Anterior cingulate cortex (tissue), 58 donors: ENCODE measurements around the gene MCCD1.
"Not testable (repeated sequence)": the region's sequence is repeated elsewhere in the genome, so short reads cannot be mapped to it uniquely, and the experiment has no call there.

Experiments
- DNase-seq, 58 donors: peaks; one replicate each; lab custom pipeline; 2025; lab: John Stamatoyannopoulos, UW

Gene MCCD1, protein sequence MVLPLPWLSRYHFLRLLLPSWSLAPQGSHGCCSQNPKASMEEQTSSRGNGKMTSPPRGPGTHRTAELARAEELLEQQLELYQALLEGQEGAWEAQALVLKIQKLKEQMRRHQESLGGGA

DNA sequence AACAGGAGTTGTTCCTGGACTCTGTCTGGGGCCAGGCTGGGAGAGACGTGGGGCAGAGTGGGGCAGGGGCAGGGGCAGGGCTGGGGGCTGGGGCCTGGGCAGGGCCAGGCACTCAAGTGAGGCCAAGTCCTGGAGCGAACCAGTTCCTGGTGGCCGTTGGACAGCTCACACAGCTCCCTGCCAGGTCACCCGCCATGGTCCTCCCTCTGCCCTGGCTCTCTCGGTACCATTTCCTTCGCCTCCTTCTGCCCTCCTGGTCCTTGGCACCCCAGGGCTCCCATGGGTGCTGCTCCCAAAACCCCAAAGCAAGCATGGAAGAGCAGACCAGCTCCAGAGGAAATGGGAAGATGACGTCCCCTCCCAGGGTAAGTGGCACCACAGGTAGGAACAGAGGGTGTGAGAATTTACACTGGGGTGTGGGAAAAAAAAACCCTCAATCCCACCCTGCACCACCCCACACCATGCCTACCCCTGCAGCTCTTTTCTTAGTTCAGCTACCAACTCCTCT is at the start of gene MCCD1:
MCCD1 (plus strand) TSS at position 142 of the 508 bp plus-strand sequence; CDS start at position 195, 53 bp downstream.
- DNase-seq: no peak

DNA sequence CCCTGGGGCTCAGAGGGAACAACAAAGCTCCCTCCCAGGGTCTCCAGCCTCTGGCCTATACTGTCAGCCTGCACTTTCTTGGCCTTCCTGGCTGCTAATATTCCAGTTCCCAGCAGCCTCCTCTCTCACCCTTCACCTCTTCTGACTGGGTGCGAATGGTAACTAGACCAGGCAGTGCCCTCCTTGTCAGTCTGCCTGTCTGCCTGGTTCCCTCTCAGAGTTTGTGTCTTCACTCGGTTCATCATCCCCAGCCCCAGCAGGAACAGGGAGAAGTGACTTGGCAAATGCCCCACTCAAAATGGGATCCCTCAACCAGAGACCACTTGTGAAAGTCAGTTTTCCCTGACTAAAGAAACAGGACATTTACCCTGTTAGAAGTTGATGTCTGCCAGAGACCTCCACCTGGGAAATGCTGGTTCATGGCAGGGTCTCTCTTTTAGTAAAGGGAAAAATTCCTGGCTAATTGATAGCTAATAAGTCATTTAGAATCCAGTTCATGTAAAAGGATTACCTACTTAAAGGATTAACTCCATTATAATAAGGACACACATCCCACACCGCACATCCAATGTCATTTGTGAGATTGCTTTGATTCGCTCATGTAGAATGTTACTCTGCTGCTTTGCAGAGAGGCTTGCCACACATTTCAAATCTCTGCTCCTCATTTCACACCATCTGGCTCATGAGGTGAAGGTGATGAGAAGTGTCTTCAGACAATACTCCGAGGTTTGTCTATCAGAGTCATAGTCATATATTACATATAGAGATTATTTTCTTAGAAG is 49.4 kb upstream of the MCCD1 start:
- DNase-seq: no peak

DNA sequence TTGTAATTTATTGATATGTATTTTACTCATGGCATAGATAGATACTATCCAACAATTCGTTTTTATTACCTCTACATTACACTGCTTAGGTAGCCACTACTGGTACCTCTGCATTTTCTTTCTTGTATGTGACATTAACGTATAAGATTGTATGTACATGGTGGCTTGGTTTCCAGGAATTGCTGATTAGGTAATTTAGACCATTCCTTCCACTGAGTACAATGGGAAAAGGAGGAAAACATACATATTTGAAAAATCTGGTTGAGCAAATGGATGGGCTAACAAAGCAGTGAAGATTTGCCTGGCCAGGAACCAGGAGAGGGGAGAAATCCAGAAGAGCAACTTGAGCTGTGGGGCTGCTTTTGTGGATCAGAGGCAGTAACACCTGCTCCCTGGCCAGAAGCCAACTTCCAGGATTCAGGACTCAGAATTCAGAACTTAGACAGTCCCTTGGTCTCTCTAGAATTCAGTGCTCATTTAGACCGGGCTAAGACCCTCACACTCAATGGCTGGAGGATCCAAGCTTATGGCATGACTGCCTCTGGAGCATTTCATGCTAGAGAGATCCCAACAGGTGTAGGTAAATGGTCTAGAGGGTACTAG is 48.7 kb upstream of the MCCD1 start:
- DNase-seq: no peak

DNA sequence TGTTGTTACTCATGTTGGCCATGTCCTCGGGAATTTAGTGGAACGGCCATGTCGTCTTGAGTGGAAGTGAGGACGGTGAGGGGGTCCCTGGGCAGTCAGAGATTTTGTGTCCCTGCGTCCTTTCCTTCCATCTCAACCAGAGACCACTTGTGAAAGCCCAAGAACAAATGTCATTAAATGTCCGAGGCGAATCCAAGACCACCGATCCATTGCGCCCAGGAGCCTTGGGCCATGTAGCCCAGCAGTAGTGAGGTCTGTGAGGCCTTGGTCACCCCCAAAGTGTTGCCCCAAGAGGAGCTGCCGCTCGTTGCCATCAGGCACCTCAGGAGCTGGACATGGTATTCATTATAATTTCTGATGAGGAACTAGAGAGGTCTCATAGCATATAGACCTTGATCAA is 48.2 kb upstream of the MCCD1 start:
- DNase-seq: no peak

DNA sequence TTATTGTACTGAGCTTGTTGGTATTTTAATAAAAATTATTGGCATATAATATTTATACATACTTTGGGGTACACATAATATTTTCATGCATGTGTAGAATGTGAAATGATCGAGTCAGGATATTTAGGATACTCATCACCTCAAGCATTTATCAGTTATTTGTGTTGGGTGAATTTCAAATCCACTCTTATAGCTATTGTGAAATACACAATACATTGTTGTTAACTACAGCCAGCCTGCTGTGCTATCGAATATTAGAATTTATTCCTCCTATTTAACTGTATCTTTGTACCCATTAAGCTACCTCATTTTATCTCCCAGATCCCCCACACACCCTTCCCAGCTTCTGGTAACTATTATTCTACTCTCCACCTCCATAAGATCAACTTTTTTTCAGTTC is 45.4 kb upstream of the MCCD1 start:
- DNase-seq: no peak

DNA sequence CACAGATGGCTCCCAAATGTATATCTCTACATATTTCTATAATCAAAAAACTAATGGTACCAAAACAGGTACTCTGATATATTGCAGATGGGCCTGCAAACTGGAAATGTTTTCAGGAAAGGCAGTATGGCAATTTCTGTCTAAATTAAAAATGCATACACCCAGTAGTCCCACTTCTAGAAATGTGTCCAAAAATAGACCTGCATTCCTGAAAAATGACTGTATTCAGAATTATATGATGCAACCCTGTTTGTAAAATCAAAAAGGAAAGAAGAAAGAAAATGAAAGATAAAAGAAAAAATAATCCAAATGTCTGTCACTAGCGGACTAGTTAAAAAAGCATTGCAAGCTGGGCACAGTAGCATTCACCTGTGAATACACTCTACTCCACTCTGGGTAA is 43.7 kb upstream of the MCCD1 start:
- DNase-seq: no peak

DNA sequence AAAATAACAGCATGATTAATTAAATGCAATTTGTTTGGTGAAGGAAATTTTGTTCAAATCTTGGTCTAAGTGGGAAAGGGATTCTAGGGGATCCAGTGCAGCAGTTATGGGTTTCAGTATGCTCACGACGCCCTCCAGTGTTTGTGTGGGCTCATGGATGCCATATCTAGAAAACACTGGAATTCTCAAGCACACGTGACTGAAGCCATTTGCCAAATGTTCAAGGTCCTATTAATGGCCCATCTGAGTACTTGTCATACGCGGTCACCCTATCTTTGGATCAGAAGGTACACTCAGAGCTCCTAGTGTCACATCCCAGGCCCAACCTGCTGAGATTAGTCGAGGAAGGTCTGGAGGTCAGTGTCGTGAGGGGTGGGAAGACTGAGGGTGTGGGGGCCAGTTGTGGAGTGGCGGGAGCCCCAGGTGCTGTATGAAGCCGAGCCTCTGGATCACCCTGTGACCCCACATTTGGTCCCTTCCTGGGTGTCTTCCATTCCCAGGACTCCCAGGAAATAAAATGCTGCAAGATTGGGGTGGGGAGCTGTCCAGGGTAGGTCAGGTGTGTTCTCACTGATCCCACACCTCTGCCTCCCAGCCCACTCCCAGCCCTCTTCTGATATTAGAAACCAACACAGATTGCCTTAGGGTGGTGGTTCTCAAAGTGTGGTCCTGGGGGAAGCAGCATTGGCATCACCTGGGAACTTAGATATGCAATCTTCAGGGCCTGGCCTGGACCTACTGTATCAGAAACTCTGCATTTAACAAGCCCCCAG is 42.5 kb upstream of the MCCD1 start:
- DNase-seq: not testable (repeated sequence)

DNA sequence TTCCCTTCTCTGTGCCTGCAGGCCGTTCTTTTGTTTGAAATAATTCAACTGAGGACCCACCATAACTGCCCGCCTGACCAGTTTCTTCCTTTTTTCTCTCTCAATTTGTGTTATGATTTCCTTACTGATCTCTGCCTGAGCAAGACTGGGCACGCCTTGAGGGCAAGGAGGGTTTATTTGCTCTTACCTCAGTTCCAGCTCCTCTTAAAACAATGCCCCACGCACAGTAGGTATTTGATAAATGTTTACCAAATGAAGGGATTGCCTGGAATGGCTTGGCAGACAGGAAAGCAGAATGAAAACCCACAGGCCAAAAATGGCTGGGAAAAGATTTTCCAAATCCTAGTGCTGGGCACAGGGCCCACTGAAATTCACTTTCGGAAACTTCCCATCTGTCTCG is 41.1 kb upstream of the MCCD1 start:
- not testable (repeated sequence) for DNase-seq

DNA sequence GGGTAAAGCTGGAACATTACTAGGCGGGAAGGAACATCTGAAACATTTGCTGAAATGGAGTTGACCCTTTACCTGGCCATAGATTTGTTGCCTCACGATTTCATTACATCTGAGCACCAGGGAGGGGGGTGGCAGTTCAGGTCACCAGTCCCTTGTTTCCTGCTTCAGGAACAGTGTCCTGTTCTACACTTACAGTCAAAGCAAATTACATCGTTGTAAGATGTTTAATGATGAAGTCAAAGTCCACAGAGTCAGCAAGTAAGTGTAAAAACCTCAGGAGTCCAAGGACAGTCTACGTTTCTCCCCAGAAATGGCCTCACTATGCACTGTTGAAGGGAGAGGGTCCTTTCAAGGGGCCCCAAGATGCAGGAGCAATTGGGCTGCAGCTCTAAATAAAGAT is 39.7 kb upstream of the MCCD1 start:
- DNase-seq: no peak

DNA sequence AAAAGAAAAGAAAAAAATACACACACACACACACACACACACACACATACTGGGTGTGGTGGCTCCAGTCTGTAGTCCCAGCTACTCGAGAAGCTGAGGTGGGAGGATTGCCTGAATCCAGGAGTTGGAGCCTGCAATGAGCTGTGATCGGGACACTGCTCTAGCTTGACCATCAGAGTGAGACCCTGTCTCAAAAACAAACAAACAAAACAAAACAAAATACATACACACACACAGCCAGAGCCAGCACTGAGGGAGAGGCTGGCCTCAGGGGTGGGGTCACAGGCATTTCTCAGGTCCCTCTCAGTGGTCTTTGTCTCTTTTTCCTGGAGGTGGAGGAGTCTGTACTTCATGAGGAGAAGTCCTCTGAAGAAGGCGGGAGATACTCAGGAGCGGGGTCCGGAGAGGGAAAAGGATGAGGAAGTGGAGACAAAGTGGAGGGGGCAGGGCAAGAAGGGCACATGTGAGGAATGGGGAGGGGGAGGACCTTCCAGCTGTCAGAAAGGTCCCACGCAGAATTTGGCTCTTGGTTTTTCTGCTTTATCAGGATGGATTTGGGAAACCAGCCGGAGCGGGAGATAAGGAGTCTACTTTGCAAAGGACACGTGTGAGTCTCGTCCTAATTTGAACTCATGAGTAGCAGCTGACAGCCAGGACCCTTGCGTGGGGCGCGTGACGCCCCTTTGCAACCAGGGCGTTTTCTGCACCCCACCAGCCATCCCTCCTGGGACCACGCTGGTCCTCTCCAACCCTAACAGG is 38.5 kb upstream of the MCCD1 start:
- DNase-seq: no peak

DNA sequence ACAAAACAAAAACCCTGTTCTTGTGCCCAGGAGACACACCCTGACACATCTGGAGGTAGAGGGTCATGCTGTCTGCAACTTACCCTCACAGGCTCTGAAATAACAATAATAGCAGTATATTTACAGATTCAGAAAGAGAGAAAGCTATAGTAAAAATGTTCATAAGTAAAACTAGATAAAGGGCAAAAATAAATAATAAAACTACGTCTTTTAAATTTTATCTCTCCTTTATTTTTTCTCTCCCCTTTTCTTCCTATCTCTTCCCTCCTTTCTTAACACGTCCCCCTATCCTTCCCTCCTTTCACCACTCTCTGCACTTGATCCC is 35.2 kb upstream of the MCCD1 start:
- DNase-seq: not testable (repeated sequence)

DNA sequence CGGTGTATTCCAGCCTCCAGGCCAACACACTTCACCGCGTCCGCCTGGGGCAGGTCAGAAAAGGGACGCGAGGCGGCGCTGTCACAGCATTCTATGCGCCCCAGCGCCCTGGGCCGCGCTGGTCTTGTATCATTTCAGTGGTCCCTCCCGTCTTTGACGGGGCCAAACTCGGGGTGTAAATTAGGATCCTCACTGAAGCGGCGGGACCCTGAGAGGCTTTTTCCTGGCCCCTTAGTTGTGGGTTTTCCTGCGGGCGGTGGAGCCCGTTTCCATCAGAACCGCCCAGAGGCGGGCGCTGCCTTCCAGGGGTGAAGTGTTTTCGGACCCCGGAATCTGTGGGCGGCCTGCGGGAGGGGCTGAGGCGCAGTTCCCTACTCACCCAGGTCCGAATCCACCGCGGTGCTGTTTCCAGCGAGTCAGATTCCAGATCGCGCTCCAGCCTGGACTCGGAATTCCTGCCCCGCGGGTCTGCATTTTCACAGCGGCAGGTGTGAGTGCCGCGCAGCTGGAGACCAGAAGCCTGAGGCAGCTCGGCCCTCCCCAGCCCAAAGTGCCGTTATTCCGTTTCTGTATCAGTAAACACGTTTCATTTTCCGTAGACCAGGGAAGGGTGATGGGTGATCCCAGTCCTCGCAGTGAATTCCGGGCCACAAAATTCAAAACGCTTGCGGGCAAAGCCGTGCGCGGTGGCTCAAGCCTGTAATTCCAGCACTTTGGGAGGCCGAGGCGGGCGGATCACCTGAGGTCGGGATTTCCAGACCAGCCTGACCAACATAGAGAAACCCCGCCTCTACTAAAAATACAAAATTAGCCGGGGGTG is 34.7 kb upstream of the MCCD1 start:
- peak in 43 of 58 donors; percentile 5 to 66 (median 26) for DNase-seq

DNA sequence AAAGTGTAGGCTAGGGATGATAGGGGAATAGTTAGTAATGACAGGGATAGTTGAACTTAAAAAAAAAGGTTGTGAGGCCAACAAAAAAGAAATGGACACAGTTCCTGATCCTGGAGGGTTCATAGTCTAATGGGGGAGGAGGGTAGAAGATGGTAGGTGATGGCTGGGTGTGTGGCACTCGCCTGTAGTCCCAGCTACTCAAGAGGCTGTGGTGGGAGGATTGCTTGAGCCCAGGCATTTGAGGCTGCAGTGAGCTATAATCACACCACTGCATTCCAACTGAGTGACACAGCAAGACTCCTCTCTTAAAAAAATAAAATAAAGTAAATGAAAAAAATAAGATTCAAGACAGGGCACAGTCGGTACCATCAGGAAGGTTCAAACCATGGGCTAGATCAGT is 33.2 kb upstream of the MCCD1 start:
- no peak for DNase-seq

DNA sequence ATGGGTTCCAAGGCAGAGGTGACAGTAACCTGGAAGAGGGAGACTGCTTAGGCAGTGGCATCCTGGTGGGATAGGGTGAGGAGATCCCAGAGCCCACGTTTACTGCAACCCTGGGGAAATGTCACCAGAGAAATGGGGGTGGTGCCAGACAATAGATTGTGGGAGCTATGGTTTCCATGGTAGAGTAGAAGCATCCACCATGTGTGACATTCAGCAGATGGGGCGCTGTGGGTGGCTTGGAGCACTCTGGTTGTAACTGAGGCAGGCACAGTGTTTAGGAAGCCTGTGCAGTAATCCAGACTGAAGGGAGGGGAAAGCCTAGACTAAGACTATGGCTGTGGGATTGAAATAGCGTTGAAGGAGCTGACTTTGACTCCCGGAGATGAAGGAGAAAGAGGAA is 31.9 kb upstream of the MCCD1 start:
- DNase-seq: peak in 10 of 58 donors; percentile 3 to 49 (median 15)

DNA sequence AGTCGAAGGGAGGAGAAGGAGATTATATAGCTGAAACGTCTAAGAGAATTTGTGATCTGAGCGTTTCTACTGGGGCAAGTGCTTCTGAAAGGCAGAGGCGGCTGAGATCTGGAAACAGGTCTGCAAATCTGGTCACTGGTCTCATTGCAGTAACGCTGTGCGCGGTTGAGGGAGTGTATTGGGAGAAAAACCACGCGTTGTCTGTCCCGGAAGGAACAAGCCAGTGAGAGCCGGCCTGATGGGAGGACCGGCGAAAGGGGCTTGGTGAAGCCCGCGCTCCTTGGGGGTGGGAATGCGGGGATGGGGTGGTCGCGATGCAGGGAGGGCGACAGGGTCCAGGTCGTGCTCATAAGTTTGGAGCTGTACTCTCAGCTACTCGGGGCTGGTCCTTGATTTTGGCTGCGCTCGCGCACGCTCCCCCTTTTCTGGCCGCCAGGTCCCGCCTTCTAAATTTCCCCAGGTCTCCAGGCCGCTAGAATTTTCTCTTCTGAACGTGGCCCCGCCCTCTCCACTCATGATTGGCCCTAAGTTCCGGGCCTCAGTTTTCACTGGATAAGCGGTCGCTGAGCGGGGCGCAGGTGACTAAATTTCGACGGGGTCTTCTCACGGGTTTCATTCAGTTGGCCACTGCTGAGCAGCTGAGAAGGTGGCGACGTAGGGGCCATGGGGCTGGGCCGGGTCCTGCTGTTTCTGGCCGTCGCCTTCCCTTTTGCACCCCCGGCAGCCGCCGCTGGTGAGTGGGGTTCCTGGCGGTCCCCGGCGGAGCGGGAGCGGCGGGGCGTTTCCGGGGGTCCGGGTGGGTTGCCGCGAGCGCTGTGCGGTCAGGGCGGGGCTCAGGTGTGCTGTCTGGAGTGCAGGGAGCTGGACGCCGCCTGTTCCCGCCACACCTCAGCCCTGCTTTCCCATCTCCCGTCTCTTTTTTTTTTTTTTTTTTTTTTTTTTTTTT is 31.0 kb upstream of the MCCD1 start, which contains the start of gene MICB:
MICB (plus strand) TSS at position 615 of the 946 bp plus-strand sequence; CDS start at position 664, 49 bp downstream.
- peak in 45 of 58 donors; percentile 3 to 71 (median 37) for DNase-seq

DNA sequence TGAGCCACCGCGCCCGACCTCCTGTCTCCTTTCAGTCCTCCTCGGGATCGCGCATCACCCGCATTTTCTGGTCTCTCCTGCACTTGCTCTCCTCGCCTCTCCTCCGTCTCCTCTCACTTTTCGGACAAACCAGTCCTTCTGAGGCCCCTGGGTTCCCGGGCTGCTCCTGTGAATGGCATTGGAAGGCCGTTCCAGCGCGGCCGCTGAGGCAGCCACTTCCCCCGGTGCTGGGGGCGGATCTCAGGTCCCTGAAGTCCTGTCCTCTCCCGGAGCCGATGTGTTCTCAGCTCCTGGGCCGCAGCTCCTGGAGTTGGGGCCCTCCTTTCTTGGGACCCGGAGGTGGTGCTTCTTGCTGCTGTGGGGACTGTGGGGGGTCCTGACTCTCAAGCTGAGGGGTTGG is 30.0 kb upstream of the MCCD1 start:
- no peak for DNase-seq

DNA sequence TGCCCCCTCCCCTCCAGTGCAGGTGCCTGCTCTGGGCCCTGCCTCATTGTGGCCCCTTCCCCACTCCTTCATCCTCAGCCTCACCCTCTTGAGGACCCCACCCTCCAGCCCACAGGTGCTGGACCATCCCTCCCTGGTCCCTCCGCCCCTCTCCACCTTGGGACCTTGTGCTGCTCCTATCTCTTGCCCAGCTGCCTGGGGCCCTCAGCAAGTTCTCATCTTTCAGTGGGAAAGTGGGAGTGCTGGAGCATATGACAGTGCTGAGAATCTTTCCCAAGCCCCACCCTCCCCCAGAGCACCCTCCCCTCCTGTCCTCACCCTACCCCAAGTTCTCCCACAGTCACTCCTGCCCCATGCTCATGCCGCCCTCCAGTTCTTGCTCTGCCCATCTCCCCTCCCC is 29.1 kb upstream of the MCCD1 start:
- not testable (repeated sequence) for DNase-seq

DNA sequence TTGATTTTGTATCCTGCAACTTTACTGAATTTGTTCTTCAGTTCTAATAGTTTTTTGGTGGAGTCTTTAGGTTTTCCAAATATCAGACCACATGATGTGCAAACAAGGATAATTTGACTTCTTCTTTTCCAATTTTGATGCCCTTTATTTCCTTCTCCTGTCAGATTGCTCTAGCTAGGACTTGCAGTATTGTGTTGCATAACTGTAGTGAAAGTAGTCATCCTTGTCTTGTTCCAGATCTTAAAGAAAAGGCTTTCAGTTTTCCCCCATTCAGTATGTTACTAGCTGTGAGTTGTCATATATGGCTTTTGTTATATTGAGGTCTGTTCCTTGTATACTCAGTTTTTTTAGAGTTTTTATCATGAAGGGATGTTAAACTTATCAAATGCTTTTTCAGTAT is 26.2 kb upstream of the MCCD1 start:
- DNase-seq: no peak
